T-helper 1 cell (primary cell): ENCODE data around the gene ZNF766.
A peak's percentile ranks its signal among the peaks of the same experiment; 100 is the strongest.
"Not testable (repeated sequence)": the region's sequence is repeated elsewhere in the genome, so short reads cannot be mapped to it uniquely, and the experiment has no call there.

Source experiments
- DNase-seq, 5 donors: peaks; one replicate each; pipeline ENCODE4 v3.0.0-alpha.2; 2012 to 2020
- total RNA-seq, 4 donors: gene quantifications; one replicate each; lab custom pipeline; 2026; lab: John Stamatoyannopoulos, UW

The ZNF766 gene
- total RNA-seq = 30.1 to 45.0 (median 38.6) reads per million in 4 donors

GRCh38 chr19:52269338-52270261 is at the start of gene ZNF766:
Gene ZNF766, plus strand, starts transcription at chr19:52269587. Its CDS starts 27 bp downstream, at chr19:52269614.
- peak; percentile 91 to 95 (median 94) for DNase-seq

GRCh38 chr19:52219611-52220010 is 49.8 kb upstream of the ZNF766 start:
- DNase-seq = no peak

GRCh38 chr19:52221031-52221430 is 48.4 kb upstream of the ZNF766 start:
- DNase-seq = no peak

GRCh38 chr19:52221831-52222375 is 47.5 kb upstream of the ZNF766 start:
- DNase-seq = no peak

GRCh38 chr19:52224211-52224610 is 45.2 kb upstream of the ZNF766 start:
- DNase-seq = no peak

GRCh38 chr19:52226652-52227051 is 42.7 kb upstream of the ZNF766 start:
- DNase-seq = no peak

GRCh38 chr19:52227196-52227940 is 42.0 kb upstream of the ZNF766 start:
- no peak for DNase-seq

GRCh38 chr19:52227980-52228379 is 41.4 kb upstream of the ZNF766 start:
- no peak for DNase-seq

- no peak for DNase-seq
Observed at GRCh38 chr19:52229524-52229923, 39.9 kb upstream of the ZNF766 start.

GRCh38 chr19:52230685-52231084 is 38.7 kb upstream of the ZNF766 start:
- DNase-seq = no peak

GRCh38 chr19:52231154-52231910 is 38.1 kb upstream of the ZNF766 start:
- no peak for DNase-seq

GRCh38 chr19:52234406-52234805 is 35.0 kb upstream of the ZNF766 start:
- DNase-seq = no peak

- no peak for DNase-seq
Observed at GRCh38 chr19:52237197-52237596, 32.2 kb upstream of the ZNF766 start.

- DNase-seq = peak; percentile 12 to 49 (median 36)
Observed at GRCh38 chr19:52237771-52238400, 31.5 kb upstream of the ZNF766 start.

- DNase-seq = no peak
Observed at GRCh38 chr19:52244021-52244420, 25.4 kb upstream of the ZNF766 start.

- peak; percentile 7 to 60 (median 34) for DNase-seq
Observed at GRCh38 chr19:52248241-52248640, 21.1 kb upstream of the ZNF766 start.

GRCh38 chr19:52258426-52258825 is 11.0 kb upstream of the ZNF766 start:
- no peak for DNase-seq

- DNase-seq = not testable (repeated sequence)
Observed at GRCh38 chr19:52265556-52265955, 3.8 kb upstream of the ZNF766 start.

GRCh38 chr19:52270266-52270885 is 989 bp downstream of the ZNF766 start:
- peak in 1 of 5 donors; percentile 13 for DNase-seq

GRCh38 chr19:52273301-52273700 is 3.9 kb downstream of the ZNF766 start:
- no peak for DNase-seq

- no peak for DNase-seq
Observed at GRCh38 chr19:52274191-52274590, 4.8 kb downstream of the ZNF766 start.

- no peak for DNase-seq
Observed at GRCh38 chr19:52275988-52276387, 6.6 kb downstream of the ZNF766 start.
